ENCODE results near the gene PTPRZ1. TPM values are rescaled to one million over a fixed set of nuclear protein-coding genes. Genes with fewer than 3 reads are reported as not detected.

The PTPRZ1 gene
- total and polyA plus RNA-seq, 2 of the 13 experiments (the other 11 are each of a cell fraction or from before 2014, with no cell fraction given): not detected

DNA sequence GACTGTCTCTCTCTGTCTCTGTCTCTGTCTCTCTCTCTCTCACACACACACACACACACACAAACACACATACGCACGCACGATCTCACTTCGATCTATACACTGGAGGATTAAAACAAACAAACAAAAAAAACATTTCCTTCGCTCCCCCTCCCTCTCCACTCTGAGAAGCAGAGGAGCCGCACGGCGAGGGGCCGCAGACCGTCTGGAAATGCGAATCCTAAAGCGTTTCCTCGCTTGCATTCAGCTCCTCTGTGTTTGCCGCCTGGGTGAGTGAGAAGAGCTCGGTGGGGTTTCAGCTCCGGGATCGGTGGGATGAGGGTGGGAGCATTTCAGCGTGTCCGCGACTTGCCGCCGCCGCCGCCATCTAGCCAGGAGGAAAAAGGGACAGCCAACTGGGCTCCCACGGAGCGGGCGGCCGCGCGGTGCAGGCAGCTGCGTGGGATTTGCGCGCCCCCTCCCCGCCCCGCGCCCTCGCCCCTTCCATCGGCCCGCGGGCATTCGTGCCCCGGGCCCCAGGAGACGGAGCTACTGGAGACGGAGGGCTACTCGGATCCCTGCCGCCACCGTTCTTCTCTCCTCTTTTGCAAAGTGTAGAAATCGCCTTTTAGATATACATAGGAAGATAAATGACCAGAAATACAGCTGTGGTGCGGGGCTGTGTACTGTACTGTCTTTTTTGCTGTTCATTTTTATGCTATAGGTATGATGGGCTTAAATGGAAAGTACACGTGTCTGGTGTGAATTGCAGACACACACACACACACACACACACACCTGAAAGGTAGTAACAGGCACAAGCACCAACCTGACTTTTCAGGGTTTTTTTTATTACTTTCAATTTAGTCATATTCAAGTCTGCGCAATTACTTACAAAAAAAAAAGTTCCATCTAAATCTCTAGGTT lies 581 bp downstream of the PTPRZ1 start:
- in situ Hi-C loops (cut with HindIII; ENCODE audit: extremely low pct_ligation_motif_present, low pct_unique_long_range_greater_than_20kb): no loop called here
- Histone ChIP-seq H3K9me3 (ENCODE audit: low read length) (no peaks in the 10 kb centered on the region), H2AFZ (ENCODE audit: low read length) (peak overlapping the region; percentile 68), H3K27me3 (ENCODE audit: control insufficient read depth in 1 of 2, insufficient read depth in 2 of 2, low read length in 2 of 2) (peaks cover 1 to 34% of the 10 kb centered on the region in 2 experiments; a peak in 3 of 5 replicates), H3K4me3 (replicated peaks in 1 of 3; ENCODE audit: insufficient read depth in 1 of 3, low read depth in 2 of 3, low read length in 3 of 3) (peak overlapping the region; percentile 50 to 75 (median 60)), H3K27ac (ENCODE audit: extremely low read length, insufficient read depth, low read length) (no peak overlapping the region), H3K4me1 (ENCODE audit: insufficient read depth, low read length) (peaks cover 11% of the 10 kb centered on the region), H3K9ac (ENCODE audit: insufficient read depth, low read depth, low read length) (no peak overlapping the region), H4K20me1 (ENCODE audit: insufficient read depth, low read length) (no peaks in the 10 kb centered on the region), H3K79me2 (ENCODE audit: insufficient read depth, low read length) (no peaks in the 10 kb centered on the region), H3K4me2 (ENCODE audit: low read depth, low read length) (peak overlapping the region; percentile 97), H3K36me3 (replicated peaks in 1 of 2; ENCODE audit: control insufficient read depth in 1 of 2, insufficient read depth in 2 of 2, low read length in 2 of 2) (no peaks in the 10 kb centered on the region)
- 3% methylated on average over 27 of the region's 51 CpGs for WGBS (ENCODE audit: low lambda C conversion rate)
- FAIRE-seq (no peak), ATAC-seq (peak; percentile 71), DNase-seq (ENCODE audit: low spot score) (no peak)
- CTCF ChIA-PET (ENCODE audit: low intra/inter-chr PET ratio, low total read pairs): no interaction called here
- intact Hi-C loops (cut with micrococcal nuclease; ENCODE audit: unreplicated experiment): loop anchor here (2.0 kb wide), 2 partner anchors 41 to 121 kb away; no protein-coding TSS in a partner anchor
- no TSS peak for BruUV-seq (replicated peaks)
- POLR2A ChIA-PET: no interaction called here
- TF ChIP-seq ZMYM3 (CRISPR knock-in tag; IDR thresholded peaks at IDR 0.05): no peak
- TF ChIP-seq, protein P1, sequence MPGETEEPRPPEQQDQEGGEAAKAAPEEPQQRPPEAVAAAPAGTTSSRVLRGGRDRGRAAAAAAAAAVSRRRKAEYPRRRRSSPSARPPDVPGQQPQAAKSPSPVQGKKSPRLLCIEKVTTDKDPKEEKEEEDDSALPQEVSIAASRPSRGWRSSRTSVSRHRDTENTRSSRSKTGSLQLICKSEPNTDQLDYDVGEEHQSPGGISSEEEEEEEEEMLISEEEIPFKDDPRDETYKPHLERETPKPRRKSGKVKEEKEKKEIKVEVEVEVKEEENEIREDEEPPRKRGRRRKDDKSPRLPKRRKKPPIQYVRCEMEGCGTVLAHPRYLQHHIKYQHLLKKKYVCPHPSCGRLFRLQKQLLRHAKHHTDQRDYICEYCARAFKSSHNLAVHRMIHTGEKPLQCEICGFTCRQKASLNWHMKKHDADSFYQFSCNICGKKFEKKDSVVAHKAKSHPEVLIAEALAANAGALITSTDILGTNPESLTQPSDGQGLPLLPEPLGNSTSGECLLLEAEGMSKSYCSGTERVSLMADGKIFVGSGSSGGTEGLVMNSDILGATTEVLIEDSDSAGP (CRISPR knock-in tag; IDR thresholded peaks at IDR 0.05; ENCODE audit: borderline replicate concordance): peak; percentile 26
- TF ChIP-seq, protein P2, sequence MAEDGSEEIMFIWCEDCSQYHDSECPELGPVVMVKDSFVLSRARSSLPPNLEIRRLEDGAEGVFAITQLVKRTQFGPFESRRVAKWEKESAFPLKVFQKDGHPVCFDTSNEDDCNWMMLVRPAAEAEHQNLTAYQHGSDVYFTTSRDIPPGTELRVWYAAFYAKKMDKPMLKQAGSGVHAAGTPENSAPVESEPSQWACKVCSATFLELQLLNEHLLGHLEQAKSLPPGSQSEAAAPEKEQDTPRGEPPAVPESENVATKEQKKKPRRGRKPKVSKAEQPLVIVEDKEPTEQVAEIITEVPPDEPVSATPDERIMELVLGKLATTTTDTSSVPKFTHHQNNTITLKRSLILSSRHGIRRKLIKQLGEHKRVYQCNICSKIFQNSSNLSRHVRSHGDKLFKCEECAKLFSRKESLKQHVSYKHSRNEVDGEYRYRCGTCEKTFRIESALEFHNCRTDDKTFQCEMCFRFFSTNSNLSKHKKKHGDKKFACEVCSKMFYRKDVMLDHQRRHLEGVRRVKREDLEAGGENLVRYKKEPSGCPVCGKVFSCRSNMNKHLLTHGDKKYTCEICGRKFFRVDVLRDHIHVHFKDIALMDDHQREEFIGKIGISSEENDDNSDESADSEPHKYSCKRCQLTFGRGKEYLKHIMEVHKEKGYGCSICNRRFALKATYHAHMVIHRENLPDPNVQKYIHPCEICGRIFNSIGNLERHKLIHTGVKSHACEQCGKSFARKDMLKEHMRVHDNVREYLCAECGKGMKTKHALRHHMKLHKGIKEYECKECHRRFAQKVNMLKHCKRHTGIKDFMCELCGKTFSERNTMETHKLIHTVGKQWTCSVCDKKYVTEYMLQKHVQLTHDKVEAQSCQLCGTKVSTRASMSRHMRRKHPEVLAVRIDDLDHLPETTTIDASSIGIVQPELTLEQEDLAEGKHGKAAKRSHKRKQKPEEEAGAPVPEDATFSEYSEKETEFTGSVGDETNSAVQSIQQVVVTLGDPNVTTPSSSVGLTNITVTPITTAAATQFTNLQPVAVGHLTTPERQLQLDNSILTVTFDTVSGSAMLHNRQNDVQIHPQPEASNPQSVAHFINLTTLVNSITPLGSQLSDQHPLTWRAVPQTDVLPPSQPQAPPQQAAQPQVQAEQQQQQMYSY (CRISPR knock-in tag; IDR thresholded peaks at IDR 0.05): no peak
- TF ChIP-seq NFATC3 (CRISPR knock-in tag; IDR thresholded peaks at IDR 0.05): no peak
- TF ChIP-seq, protein P3, sequence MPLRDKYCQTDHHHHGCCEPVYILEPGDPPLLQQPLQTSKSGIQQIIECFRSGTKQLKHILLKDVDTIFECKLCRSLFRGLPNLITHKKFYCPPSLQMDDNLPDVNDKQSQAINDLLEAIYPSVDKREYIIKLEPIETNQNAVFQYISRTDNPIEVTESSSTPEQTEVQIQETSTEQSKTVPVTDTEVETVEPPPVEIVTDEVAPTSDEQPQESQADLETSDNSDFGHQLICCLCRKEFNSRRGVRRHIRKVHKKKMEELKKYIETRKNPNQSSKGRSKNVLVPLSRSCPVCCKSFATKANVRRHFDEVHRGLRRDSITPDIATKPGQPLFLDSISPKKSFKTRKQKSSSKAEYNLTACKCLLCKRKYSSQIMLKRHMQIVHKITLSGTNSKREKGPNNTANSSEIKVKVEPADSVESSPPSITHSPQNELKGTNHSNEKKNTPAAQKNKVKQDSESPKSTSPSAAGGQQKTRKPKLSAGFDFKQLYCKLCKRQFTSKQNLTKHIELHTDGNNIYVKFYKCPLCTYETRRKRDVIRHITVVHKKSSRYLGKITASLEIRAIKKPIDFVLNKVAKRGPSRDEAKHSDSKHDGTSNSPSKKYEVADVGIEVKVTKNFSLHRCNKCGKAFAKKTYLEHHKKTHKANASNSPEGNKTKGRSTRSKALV (CRISPR knock-in tag; IDR thresholded peaks at IDR 0.05): peak; percentile 43; the same call in 1 of the 2 replicates
- no peak for TF ChIP-seq ZNF256 (CRISPR knock-in tag; conservative IDR thresholded peaks at IDR 0.05)
- TF ChIP-seq, protein P4, sequence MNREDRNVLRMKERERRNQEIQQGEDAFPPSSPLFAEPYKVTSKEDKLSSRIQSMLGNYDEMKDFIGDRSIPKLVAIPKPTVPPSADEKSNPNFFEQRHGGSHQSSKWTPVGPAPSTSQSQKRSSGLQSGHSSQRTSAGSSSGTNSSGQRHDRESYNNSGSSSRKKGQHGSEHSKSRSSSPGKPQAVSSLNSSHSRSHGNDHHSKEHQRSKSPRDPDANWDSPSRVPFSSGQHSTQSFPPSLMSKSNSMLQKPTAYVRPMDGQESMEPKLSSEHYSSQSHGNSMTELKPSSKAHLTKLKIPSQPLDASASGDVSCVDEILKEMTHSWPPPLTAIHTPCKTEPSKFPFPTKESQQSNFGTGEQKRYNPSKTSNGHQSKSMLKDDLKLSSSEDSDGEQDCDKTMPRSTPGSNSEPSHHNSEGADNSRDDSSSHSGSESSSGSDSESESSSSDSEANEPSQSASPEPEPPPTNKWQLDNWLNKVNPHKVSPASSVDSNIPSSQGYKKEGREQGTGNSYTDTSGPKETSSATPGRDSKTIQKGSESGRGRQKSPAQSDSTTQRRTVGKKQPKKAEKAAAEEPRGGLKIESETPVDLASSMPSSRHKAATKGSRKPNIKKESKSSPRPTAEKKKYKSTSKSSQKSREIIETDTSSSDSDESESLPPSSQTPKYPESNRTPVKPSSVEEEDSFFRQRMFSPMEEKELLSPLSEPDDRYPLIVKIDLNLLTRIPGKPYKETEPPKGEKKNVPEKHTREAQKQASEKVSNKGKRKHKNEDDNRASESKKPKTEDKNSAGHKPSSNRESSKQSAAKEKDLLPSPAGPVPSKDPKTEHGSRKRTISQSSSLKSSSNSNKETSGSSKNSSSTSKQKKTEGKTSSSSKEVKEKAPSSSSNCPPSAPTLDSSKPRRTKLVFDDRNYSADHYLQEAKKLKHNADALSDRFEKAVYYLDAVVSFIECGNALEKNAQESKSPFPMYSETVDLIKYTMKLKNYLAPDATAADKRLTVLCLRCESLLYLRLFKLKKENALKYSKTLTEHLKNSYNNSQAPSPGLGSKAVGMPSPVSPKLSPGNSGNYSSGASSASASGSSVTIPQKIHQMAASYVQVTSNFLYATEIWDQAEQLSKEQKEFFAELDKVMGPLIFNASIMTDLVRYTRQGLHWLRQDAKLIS (CRISPR knock-in tag; IDR thresholded peaks at IDR 0.05): no peak
